ENCODE data around the gene LTA. TPM values are rescaled to one million over a fixed set of nuclear protein-coding genes. Genes with fewer than 3 reads are reported as not detected.

Gene LTA
- total RNA-seq (2014; rRNA removed; shearing (Covaris generic)) (0.98 and 1.1 TPM in 2 replicates), total RNA-seq (2022) (4.1 and 4.3 TPM in 2 replicates), Bru-seq, nascent RNA (percentile 49 among the genes with signal in this experiment), BruChase-seq, experiment 1, labeled RNA remaining after a 6-hour chase (percentile 45 among the genes with signal in this experiment), BruChase-seq, experiment 2, labeled RNA remaining after a 2-hour chase (percentile 53 among the genes with signal in this experiment)
- long read RNA-seq, partial matches to known transcripts, result 1 of 7 reads
- long read RNA-seq, other reads (novel, unspliced or antisense), result 3 of 7 reads

- H2AFZ ChIP-seq (ENCODE audit: low read length), result peak within 1 kb of the TSS; percentile 67; the same call in 1 of the 2 replicates
- H3K79me2 ChIP-seq (ENCODE audit: insufficient read depth, low read depth, low read length), result peaks cover 14% of the 10 kb centered on the region; the same call in 1 of the 2 replicates
- peaks cover 2% of the 10 kb centered on the region; the same call in 1 of the 2 replicates for H3K36me3 ChIP-seq (ENCODE audit: insufficient read depth, low read length)
- peaks cover 99% of the 10 kb centered on the region for H3K4me1 ChIP-seq (ENCODE audit: insufficient read depth, low read length, poor library complexity, severe bottlenecking)
- BruUV-seq (replicated peaks), result TSS peak; percentile 51
- H3K4me3 ChIP-seq (ENCODE audit: low read depth, low read length, poor library complexity, severe bottlenecking), result peak within 1 kb of the TSS; percentile 68
- no peaks in the 10 kb centered on the region for H4K20me1 ChIP-seq (ENCODE audit: insufficient read depth, low read length)
- peak within 1 kb of the TSS; percentile 82 for H3K4me2 ChIP-seq (ENCODE audit: low read length)
- H3K9me3 ChIP-seq (ENCODE audit: low read length), result no peaks in the 10 kb centered on the region
- TF ChIP-seq CTCF (conservative IDR thresholded peaks at IDR 0.05; ENCODE audit: low read length) (no peak), EZH2phosphoT487 (IDR thresholded peaks at IDR 0.05; ENCODE audit: borderline replicate concordance, low read depth, low read length) (no peak)
- CTCF ChIA-PET (ENCODE audit: unreplicated experiment), result interaction anchor here (1.0 to 1.5 kb wide), 2 partner anchors 14 kb away, joined by 3 read pairs; partner anchors contain the start of gene LST1
- POLR2A ChIA-PET, result interaction anchor here (3.3 kb wide), 1 partner anchor 13 kb away, joined by 19 read pairs; the partner anchor contains the start of gene LST1
- DNase-seq (ENCODE audit: low spot score), result peak; percentile 70
- H3K27ac ChIP-seq (ENCODE audit: low read depth, low read length, poor library complexity, severe bottlenecking), result peak within 1 kb of the TSS; percentile 75
- H3K9me2 ChIP-seq (ENCODE audit: insufficient read depth, low read length), result no peaks in the 10 kb centered on the region
- intact Hi-C loops (cut with micrococcal nuclease; ENCODE audit: unreplicated experiment), result loop anchor here (1.0 kb wide), 1 partner anchor 12 kb away; no protein-coding TSS in a partner anchor
These were observed at the start of gene LTA for GRCh38 chr6:31572041-31572911. Gene LTA, plus strand, starts transcription at chr6:31572289. Its CDS starts 454 bp downstream, at chr6:31572743.

GRCh38 chr6:31525553-31525931 is 46.5 kb upstream of the LTA start:
- POLR2A ChIA-PET, result interaction anchor here (1.2 kb wide), 1 partner anchor 9 kb away, joined by 3 read pairs; no protein-coding TSS in a partner anchor

More at GRCh38 chr6:31525553-31525931, 46.5 kb upstream of the LTA start:
- Histone ChIP-seq H2AFZ (ENCODE audit: low read length) (no peak overlapping the region), H3K4me2 (ENCODE audit: low read length) (no peak overlapping the region), H4K20me1 (ENCODE audit: insufficient read depth, low read length) (no peaks in the 10 kb centered on the region), H3K4me3 (ENCODE audit: low read depth, low read length, poor library complexity, severe bottlenecking) (no peak overlapping the region), H3K9me2 (ENCODE audit: insufficient read depth, low read length) (no peaks in the 10 kb centered on the region), H3K27ac (ENCODE audit: low read depth, low read length, poor library complexity, severe bottlenecking) (no peak overlapping the region), H3K79me2 (ENCODE audit: insufficient read depth, low read depth, low read length) (no peaks in the 10 kb centered on the region), H3K36me3 (ENCODE audit: insufficient read depth, low read length) (peaks cover 24% of the 10 kb centered on the region), H3K4me1 (ENCODE audit: insufficient read depth, low read length, poor library complexity, severe bottlenecking) (no peaks in the 10 kb centered on the region), H3K9me3 (ENCODE audit: low read length) (no peaks in the 10 kb centered on the region)
- no TSS peak for BruUV-seq (replicated peaks)
- TF ChIP-seq CTCF (conservative IDR thresholded peaks at IDR 0.05; ENCODE audit: low read length) (no peak), EZH2phosphoT487 (IDR thresholded peaks at IDR 0.05; ENCODE audit: borderline replicate concordance, low read depth, low read length) (no peak)
- no peak for DNase-seq (ENCODE audit: low spot score)
- intact Hi-C loops (cut with micrococcal nuclease; ENCODE audit: unreplicated experiment), result no loop called here
- CTCF ChIA-PET (ENCODE audit: unreplicated experiment), result no interaction called here
